Activated effector memory CD4-positive, alpha-beta T cell treated with Interleukin-2 at 50 U/mL for 16 hours (primary cell): ENCODE results near the gene BRD4.
"Not testable (repeated sequence)": the region's sequence is repeated elsewhere in the genome, so short reads cannot be mapped to it uniquely, and the experiment has no call there.

Source experiments
- DNase-seq: peaks from one replicate; pipeline ENCODE4 v3.0.0-alpha.2; 2020

BRD4 gene

DNA sequence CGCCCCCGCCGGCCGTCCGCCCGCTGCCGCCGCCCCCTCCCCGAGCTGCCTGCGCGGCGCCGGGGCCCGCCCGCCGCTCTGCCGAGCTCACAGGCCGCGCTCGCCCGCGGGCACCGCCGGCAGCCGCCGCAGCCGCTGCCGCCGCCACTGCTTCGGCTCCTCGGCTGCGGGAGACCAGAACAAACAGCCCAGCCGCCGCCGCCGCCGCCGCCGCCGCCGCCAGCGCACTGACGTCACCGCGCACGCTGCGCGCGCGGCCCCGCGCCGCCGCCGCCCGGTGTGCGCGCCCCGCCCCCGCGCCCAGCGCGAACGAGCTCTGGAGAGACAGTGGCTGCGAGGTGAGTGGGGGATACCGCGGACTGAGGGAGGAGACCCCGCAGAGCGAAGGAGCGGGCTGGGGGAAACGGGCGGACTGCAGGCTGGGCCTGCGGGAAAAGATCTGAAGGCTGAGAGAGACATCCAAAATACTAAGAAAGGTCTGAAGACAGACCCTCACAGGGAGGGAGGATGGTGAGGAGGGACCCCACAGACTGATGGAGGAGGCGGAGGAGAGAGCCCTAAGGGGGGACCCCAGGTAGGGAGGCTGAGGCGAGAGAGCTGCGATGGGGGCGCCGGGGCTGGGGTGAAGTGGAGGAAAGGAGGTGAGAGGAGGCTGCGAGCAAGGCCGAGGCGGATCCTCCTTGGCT, at the start of gene BRD4:
TSS of gene BRD4 (minus strand) at position 229 of the 686 bp plus-strand sequence. CDS start 59,440 bp downstream, outside the sequence.
- DNase-seq: peak; percentile 71

DNA sequence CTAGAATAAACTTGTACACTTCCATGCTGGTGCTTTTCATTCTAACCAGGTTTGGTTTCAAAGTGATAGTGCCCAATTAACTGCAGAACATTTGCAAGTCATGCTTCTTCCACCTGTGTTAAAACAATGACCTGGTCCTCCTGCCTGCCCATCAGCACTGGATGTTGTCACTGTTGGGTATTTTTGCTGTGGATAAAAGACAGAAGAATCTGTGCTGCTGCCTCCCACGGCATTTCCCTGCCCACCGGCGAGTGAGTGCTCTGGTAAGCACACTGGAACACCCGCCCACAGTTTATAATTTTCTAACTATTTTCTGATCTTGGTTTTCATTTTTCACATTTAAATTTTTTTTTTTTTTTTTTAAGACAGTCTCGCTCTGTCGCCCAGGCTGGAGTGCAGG, 49.5 kb upstream of the BRD4 start:
- DNase-seq: no peak

DNA sequence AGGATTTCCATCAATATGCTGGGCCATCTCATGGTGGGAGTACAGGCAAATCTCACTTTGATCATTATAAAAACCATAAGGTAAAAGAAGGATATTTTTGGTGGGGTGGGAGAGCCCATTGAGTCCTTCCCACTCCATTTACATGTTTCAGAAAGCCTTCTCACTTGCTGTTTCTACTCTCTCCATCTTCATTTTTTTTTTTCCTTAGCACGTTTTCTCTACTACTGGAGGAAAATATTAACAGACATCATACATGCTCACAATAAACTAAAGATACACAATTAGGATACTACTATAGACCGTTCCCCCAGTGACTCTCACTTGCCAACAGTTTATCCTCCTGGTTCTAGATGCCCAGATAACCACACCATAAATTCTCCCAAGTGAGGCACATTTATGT, 49.1 kb upstream of the BRD4 start:
- no peak for DNase-seq

DNA sequence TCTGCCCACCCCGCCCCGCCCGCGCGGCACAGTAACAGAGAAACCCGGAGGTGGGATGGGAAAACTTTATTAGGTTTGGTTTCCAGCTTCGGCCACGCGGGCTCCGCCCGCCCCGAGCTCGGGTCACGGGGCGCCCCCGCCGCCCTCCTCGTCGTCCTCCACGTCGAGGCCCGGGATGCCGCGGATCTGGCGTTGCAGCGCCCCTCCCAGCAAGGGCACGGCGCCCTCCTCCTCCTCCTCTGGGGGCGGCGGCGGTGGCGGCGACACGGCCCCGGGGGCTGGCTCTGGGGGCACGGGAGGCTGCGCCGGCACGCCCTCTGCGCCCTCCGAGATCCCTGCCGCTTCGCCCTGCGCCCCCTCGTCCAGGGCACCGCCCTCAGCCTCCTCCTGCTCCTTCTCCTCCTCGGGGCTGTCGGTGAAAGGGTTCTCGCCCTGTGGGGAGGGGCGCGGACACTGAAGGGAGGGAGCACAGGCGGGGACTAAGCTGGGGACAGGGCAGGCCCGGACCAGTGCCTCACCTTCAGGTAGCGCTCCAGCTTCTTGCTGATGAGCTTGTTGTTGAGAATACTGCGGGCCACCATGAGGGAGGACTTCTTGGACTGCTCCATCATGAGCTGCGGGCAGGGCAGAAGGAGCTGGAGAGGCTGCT, 47.8 kb upstream of the BRD4 start:
- no peak for DNase-seq

DNA sequence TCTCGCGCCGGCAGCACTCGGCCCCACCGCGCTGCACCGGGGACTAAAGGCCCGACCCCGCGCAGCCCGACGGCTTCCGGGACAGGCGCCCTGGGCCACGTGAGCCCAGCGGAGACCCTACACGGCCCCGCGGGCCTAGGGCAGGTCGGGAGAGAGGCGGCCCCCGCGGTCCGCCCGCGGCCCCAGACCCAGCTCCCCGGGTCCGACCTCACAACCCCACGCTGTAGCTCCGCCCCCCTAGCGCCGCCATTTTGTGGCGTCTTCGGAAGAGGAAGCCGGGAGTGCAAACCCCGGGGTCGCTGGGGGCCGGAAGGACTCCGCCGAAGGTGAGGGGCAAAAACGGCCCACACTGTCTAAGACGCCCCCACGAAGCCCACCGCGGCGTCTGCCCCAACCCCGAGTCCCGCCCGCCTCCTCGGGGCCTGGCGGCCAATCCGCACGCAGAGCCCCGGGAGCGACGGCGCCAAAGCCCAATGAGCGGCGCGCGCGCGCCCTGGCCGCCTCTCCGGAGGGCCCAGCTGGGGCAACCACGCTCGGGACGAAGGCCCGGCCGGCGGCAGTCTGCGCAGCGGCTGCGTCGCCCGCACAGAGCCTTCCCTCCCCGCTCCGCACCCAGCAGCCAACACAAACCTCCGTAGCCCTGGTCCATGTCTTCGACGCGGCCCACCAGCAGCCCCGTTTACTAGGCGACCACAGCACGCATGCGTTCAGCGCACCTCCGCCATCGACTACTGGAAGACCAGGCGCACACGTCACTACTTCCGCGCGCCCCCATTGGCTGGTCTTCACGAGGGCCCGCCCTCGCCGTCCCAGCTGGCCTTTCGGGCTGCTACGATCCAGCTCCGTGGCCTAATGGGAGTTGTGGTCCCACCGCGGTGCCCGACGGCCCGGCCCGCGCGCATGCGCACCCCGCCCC, 47.0 kb upstream of the BRD4 start, which contains the start of gene AKAP8:
TSS of gene AKAP8 (minus strand) at position 705 of the 916 bp plus-strand sequence. CDS start at position 649, 56 bp downstream.
- peak; percentile 98 for DNase-seq

DNA sequence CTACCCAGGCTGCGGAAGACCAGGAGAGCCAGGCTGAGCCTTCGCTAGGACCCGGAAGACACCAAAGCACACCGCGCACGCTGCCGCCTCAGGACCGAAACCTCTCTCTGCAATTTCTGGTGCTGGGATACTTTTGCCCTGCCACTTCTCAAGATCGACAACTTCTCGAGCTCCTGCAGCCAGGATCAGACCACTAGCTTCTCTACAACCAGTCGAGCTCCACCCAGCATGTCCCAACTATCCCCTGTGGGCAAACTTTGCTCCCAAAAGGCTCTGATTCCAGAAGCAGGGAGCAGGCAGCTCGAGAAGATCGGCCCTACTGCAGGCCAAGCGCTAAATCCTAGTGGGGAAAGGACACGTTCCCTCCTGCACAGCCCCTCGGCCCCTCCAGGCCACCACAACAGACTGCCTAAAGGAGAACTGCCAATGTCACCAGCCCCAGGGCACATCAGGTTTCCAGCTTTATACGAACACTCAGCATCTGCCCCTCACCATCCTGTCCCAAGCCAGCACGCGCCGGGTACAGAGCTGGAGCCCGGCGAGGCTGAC, 46.3 kb upstream of the BRD4 start:
- DNase-seq: peak; percentile 35

DNA sequence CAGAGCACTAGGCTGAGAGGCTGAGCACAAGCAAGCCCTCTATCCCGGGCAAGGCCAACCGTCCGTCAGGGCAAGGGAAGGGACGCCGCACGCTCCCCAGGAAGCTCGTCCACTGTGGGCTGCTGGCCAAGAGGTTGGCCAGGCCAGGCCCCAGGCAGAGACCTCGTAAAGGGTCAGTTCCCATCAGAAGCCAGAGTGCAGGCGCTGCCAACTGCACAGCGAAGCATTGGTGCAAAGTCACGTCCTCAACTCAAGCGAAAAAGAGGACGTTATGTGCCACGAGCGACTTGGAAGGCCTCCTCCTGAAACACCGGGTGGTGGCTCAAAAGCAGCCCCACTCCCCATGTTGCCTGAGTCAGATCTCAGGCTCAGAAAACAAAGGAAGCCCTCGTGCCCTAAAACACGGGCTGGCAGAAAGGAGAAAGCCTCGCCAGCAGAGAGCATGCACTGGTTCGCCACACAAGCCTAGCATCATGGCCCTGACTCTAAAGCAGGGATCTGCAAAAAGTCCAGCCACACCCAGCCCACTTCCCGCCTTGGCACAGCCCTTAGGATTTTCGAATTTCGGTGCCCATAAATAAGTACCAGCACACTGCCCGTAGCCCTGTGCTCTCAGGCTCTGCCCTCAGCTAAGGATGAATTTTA, 42.6 kb upstream of the BRD4 start:
- no peak for DNase-seq

DNA sequence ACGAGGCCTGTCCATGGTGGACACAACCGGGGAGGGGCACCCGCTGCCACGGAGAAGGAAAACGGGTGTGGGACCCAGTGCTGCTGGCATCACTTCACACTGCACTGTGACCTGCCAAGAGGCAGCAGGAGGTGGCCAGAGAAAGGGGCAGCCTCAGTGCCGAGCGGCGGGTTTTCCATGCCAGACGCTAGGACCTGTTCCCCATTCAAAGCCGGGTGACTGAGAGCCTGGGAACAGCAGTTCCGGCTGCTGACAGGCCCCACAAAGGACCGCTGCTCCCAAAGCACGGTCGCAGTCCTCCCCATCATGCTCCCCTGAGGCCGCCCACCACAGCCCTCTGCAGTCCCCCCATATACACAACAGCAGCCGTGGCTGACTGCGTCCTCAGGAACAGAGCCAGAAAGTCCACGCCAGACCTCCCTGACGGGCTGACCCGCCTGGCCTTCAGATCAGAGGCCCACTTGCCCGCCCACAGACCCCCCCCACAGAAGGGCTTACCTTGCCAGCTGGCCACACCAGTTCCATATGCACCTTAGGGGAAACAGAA, 41.8 kb upstream of the BRD4 start:
- no peak for DNase-seq

DNA sequence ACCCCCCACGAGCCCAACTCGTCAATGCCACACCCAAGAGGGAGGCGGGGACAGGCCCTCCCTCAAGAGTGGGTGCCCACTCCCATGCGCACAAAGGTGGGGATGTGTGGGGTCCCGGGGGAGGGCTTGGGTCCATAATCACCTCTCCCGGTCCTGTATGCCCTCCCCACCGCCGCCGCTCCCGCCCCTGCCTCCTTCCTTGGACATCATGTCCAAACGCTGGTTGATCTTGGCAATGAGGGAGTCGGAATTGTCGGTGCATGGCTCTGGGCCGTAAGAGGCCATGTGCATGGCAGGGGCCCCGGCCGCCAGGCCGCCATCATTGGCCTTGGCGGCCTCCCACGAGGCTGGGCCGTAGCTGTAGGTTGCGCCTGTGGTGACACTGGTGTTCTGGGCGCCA, 41.3 kb upstream of the BRD4 start:
- no peak for DNase-seq

DNA sequence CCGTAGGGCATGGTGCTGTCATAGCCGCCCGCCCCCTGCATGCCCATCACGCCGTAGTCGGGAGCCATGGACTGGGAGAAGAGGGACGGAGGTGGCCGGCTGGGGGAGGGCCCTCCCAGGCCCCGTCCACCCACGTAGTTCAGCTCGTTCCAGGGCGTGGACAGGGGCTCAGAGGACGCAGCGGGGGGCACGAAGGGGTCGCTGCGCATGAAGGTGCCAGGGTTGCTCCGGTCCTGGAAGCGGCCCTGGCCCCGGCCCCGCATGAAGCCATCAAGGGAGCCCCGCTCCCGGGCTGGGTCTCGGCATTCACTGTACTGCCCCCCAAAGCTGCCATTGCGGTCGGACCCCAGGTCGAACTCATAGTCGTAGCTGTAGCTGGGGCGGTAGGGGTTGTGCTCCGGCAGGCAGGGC, 40.6 kb upstream of the BRD4 start:
- no peak for DNase-seq

DNA sequence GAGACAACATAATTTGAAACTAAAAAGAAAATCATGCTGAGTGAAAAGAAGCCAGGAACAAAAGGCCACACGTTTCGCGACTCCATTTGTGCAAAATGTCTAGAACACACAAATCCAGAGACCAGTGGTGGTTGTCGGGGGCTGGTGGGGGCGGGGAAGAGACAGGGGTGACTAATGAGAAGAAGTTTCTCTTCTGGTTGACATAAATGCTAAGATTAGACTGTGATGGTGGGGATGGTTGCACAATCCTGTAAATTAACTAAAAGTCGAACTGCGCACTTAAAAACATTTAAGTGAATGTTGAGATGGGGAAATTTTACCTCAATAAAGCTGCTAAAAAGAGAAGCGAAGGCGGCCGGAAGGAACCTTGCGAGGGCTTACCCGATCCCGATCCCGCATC, 40.1 kb upstream of the BRD4 start:
- no peak for DNase-seq

DNA sequence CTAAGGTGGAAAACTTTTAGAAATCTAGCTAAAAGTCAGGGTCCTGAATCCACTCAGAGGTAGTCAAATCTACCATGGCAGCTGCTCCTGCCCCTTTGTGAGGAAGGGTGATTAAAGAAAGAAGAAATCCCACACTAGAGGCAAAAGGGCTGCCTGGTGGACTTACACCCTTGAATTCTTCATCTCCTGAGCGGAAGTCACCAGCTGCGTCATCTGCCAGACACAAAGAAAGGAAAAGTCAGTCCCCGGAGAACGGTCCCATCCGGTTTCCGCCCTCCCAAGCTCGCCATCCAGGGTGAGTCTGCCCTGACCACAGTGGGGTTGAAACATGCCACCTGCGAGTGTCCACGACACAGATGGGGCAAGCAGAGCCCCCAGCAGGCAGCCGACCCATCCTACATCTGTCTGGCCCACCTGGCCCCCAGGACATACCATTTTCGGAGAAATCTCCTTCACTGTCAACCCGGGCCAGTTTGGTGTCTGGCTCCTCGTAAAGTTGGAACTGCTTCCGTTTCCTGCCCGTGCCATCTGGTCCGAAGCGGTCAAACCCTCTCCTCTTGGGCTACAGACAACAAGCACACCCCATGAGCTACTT, 39.5 kb upstream of the BRD4 start:
- no peak for DNase-seq

DNA sequence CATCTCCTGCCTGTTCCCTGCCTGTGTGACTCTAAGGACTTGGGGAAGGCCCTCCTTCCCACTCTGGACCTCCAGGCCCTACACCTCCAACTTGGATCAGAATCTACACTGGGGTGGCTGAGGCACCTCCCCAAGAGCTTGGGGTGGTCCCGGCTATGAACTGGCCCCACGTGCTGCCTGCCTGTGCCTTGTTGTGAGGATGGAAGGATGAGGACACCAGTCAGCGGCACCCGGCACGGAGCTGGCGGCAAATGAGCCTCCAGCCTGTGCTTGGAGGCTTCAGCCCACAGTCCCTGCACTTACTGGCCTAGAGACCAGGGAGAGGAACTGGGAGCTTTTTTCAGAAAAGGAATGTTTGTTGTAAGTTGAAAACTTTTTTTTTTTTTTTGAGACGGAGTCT, 38.8 kb upstream of the BRD4 start:
- no peak for DNase-seq

DNA sequence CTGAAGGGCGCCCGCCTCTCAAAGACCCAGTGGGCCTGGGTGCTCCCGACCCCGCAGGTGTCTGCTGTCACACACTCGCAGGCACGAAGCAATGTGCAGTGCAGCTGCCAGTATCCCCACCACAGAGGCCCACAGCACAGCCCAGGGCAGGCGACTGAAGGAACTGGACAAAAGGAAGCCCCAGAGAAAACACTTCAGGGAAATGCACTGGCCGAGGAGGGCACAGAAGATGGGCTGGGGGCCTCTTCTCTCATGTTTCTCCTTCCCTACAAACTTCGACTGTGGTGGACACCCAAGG, 37.2 kb upstream of the BRD4 start:
- no peak for DNase-seq

DNA sequence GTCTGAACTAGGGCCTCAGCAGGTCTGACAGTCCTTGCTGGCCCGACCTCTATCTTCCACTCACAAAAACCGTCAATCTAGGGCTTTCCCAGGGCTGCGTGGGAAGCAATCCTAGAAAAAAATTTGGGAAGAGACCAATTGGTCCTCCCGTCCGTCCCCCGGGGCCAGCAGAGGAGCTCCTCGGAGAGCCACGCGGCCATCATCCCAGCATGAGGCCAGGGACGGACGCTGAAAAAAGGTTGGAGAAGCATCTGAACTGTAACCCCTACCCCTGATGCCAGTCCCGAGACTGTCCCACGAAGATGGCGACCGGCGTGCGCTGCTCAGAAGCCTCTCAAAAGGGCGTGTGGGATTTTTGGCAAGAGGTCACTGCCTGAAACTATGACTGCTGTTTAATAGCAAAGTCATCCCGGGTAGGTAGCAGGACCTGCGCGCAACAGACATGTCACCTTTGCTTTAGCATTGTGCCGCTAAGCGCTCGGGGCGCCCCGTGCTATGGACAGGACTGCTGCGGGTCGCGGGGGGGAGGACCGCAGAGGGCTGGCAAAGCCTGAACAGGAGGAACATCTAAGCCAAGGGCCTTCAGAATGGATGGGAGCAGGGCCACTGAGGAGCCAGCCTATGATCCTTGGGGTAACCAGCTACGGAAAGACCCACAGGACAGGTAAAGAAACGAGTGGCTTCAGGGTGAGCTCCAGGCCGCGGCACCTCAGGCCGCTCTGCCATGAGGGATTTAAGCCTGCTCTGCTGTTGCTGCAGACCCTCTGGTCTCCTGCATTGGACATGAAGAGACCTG, 36.7 kb upstream of the BRD4 start:
- DNase-seq: no peak

DNA sequence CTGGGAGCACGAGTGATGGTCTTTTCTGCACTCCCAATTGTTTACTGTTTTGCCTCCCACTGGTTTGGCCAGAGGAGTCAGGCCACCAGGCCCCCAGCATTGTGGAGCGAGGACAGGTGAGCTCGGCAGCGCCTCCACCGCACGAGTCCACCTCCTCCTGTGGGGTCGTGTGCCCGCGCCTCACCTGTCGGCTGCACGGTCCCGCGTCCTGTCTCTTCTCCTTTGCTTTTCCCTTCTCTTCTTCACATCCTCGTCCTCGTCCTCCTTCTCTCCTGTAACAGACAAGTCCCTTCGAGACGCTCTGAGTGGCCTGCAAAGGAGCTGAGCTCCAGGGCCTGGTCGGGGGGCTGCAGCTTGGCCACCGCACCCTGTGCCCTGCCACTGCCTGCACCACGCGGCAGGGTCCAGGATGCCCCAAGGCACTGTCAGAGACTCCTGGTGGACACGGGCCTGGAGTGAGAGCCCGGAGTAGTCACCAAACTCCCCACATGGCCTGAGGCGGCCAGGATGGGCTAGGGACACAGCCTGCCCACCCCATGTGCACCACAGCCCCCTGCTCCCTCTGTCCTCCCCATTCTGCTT, 35.8 kb upstream of the BRD4 start:
- DNase-seq: no peak

DNA sequence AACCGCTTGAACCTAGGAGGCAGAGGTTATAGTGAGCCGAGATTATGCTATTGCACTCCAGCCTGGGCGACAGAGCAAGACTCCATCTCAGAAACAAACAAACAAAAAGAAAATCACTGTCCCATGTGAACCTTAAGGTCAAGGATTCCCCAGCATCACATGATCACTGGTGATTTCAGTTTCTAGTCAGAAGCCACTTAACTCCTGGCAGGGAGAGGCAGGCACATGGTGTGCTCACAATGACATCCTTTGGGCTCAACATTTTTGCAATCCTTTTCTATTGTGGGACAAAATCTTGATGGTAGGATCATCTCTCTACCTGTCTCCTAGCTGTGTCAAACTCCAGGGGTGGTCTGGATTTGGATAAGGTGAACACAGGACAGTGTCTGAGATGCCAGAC, 35.1 kb upstream of the BRD4 start:
- DNase-seq: no peak

DNA sequence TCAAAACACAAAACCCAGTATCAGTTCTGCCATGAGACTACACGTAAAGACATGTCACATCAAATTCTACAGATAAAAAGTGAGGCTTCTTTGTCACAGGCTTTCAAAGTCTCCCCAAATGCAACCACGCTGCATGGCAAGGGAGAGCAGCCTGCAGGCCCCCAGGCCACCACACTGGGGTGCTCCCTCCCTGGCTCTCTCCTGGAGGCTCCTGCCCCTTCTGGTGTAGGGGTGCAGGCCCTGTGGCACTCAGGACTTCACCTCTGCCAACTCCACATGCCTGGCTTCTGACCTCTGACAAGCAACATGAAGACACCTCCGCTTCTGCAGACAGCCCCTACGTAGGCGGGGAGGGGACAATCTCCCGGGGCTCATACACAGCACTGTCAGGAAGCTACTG, 32.9 kb upstream of the BRD4 start:
- no peak for DNase-seq

DNA sequence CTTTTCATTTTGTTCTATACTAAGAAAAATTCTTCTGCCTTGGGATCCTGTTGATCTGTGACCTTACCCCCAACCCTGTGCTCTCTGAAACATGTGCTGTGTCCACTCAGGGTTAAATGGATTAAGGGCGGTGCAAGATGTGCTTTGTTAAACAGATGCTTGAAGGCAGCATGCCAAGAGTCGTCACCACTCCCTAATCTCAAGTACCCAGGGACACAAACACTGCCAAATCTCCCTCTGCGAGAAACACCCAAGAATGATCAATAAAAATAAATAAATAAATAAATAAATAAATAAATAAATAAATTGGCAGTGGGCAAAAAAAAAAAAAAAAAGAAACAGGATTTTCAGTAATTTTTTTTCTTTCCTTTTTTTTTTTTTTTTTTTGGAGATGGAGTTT, 31.5 kb upstream of the BRD4 start:
- DNase-seq: not testable (repeated sequence)

DNA sequence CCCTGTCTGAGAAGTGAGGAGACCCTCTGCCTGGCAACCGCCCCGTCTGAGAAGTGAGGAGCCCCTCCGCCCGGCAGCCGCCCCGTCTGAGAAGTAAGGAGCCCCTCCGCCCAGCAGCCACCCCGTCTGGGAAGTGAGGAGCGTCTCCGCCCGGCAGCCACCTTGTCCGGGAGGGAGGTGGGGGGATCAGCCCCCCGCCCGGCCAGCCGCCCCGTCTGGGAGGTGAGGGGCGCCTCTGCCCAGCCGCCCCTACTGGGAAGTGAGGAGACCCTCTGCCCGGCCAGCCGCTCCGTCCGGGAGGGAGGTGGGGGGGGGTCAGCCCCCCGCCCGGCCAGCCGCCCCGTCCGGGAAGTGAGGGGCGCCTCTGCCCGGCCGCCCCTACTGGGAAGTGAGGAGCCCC, 30.7 kb upstream of the BRD4 start:
- DNase-seq: not testable (repeated sequence)

DNA sequence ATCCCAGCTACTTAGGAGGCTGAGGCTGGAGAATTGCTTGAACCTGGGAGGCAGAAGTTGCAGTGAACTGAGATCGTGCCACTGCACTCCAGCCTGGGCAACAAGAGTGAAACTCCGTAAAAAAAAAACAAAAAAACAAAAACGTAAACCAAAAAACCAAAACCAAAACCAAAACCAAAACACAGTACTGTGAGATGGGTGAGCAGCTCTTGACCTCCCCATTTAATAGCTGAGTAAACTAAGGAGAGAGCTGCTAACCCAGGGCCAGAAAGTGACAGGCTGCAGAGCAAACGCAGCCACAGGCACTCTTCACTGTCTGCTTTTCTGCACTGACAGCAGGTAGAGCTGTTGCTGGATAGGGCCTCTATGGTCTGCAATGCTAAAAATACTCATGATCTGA, 27.7 kb upstream of the BRD4 start:
- not testable (repeated sequence) for DNase-seq
